ENCODE measurements around the gene CDIP1. TPM values are rescaled to one million over a fixed set of nuclear protein-coding genes. Genes with fewer than 3 reads are reported as not detected.

Gene CDIP1
- total and polyA plus RNA-seq, 4 donors, result 4.4 to 18.6 (median 12.0) TPM

GRCh38 chr16:4529085-4530060 is 9.2 kb downstream of the CDIP1 start:
- H3K36me3 ChIP-seq (ENCODE audit: control insufficient read depth in 4 of 4, insufficient read depth in 3 of 4, low read depth in 1 of 4, low read length in 3 of 4), result no peaks in the 10 kb centered on the region
- no peak overlapping the region for H3K9ac ChIP-seq (ENCODE audit: low read depth in 1 of 2, low read length in 2 of 2)
- H3K27ac ChIP-seq (ENCODE audit: low read depth in 1 of 2, low read length in 2 of 2), result no peak overlapping the region
- H3K4me3 ChIP-seq (ENCODE audit: low read depth in 1 of 3, low read length in 3 of 3), result no peak overlapping the region
- TF ChIP-seq JUND (IDR thresholded peaks at IDR 0.05) (no peak), MAX (IDR thresholded peaks at IDR 0.05) (no peak), REST (IDR thresholded peaks at IDR 0.05) (no peak), RAD21 (IDR thresholded peaks at IDR 0.05) (no peak), CTCF (IDR thresholded peaks at IDR 0.05; ENCODE audit: low read depth, low read length, missing input control) (no peak), FOXA1 (IDR thresholded peaks at IDR 0.05) (no peak), HNF4A (conservative IDR thresholded peaks at IDR 0.05) (no peak), ZBTB33 (IDR thresholded peaks at IDR 0.05) (no peak)
- peaks cover 0 to 6% (median 0%) of the 10 kb centered on the region in 4 donors for H3K4me1 ChIP-seq (ENCODE audit: control insufficient read depth in 4 of 4, insufficient read depth in 4 of 4, low read length in 3 of 4)
- WGBS, result 87% methylated on average over 16 of the region's 16 CpGs
- no peaks in the 10 kb centered on the region for H3K27me3 ChIP-seq (ENCODE audit: control insufficient read depth in 4 of 4, insufficient read depth in 4 of 4, low read length in 3 of 4)
- no peaks in the 10 kb centered on the region for H3K9me3 ChIP-seq (ENCODE audit: control insufficient read depth in 4 of 4, low read length in 3 of 4)
- no peak for DNase-seq (ENCODE audit: low spot score)

- WGBS, result 91% methylated on average over 13 of the region's 13 CpGs
- TF ChIP-seq REST (IDR thresholded peaks at IDR 0.05) (no peak), MAX (IDR thresholded peaks at IDR 0.05) (no peak), FOXA1 (IDR thresholded peaks at IDR 0.05) (no peak), CTCF (IDR thresholded peaks at IDR 0.05; ENCODE audit: low read depth, low read length, missing input control) (no peak), GABPA (IDR thresholded peaks at IDR 0.05 in 1 of 2, conservative IDR thresholded peaks at IDR 0.05 in 1 of 2) (no peak), FOXA2 (IDR thresholded peaks at IDR 0.05) (no peak), NR2F2 (IDR thresholded peaks at IDR 0.05) (no peak), HNF4G (IDR thresholded peaks at IDR 0.05) (no peak), YY1 (IDR thresholded peaks at IDR 0.05) (no peak), JUND (IDR thresholded peaks at IDR 0.05) (no peak), SP1 (IDR thresholded peaks at IDR 0.05) (no peak)
These were observed 12.8 kb downstream of the CDIP1 start for GRCh38 chr16:4525634-4526277.

More at GRCh38 chr16:4525634-4526277, 12.8 kb downstream of the CDIP1 start:
- H3K9me3 ChIP-seq (ENCODE audit: control insufficient read depth in 4 of 4, low read length in 3 of 4), result no peaks in the 10 kb centered on the region
- H3K9ac ChIP-seq (ENCODE audit: low read depth in 1 of 2, low read length in 2 of 2), result no peak overlapping the region
- no peaks in the 10 kb centered on the region for H3K27me3 ChIP-seq (ENCODE audit: control insufficient read depth in 4 of 4, insufficient read depth in 4 of 4, low read length in 3 of 4)
- no peak for DNase-seq (ENCODE audit: low spot score)
- H3K36me3 ChIP-seq (ENCODE audit: control insufficient read depth in 4 of 4, insufficient read depth in 3 of 4, low read depth in 1 of 4, low read length in 3 of 4), result peaks cover 0 to 3% (median 1%) of the 10 kb centered on the region in 4 donors
- H3K27ac ChIP-seq (ENCODE audit: low read depth in 1 of 2, low read length in 2 of 2), result no peak overlapping the region
- H3K4me1 ChIP-seq (ENCODE audit: control insufficient read depth in 4 of 4, insufficient read depth in 4 of 4, low read length in 3 of 4), result peaks cover 0 to 4% (median 0%) of the 10 kb centered on the region in 4 donors
- H3K4me3 ChIP-seq (ENCODE audit: low read depth in 1 of 3, low read length in 3 of 3), result no peak overlapping the region
